ENCODE data around the gene RIPOR2. TPM values are rescaled to one million over a fixed set of nuclear protein-coding genes. Genes with fewer than 3 reads are reported as not detected.

RIPOR2 gene
- total RNA-seq, 4 donors from 2014 or later: 5.2 to 34.0 (median 21.2) TPM

GRCh38 chr6:24888715-24889370, 46.9 kb downstream of the RIPOR2 start:
- TF ChIP-seq CTCF (IDR thresholded peaks at IDR 0.05 in 4 of 5, conservative IDR thresholded peaks at IDR 0.05 in 1 of 5) (no peak), POLR2A (IDR thresholded peaks at IDR 0.05) (no peak)
- no peaks in the 10 kb centered on the region for H3K27me3 ChIP-seq
- no peak for DNase-seq
- in situ Hi-C loops (cut with MboI; ENCODE audit: low sequenced_read_pairs in 4 of 4) (no loop called here), intact Hi-C loops (cut with DNase I; ENCODE audit: low total_unique reads) (no loop called here)
- no peaks in the 10 kb centered on the region for H3K36me3 ChIP-seq
- H3K27ac ChIP-seq: no peak overlapping the region
- ATAC-seq: no peak
- H3K4me1 ChIP-seq: peaks cover 34 to 35% of the 10 kb centered on the region in 2 donors
- no peak overlapping the region for H3K4me3 ChIP-seq
- H3K9me3 ChIP-seq: no peaks in the 10 kb centered on the region

GRCh38 chr6:24887545-24888140, 48.1 kb downstream of the RIPOR2 start:
- in situ Hi-C loops (cut with MboI; ENCODE audit: low sequenced_read_pairs in 4 of 4) (no loop called here), intact Hi-C loops (cut with DNase I; ENCODE audit: low total_unique reads) (no loop called here)
- Histone ChIP-seq H3K27me3 (no peaks in the 10 kb centered on the region), H3K27ac (peak overlapping the region in 3 of 4 donors; percentile 20 to 42 (median 30)), H3K36me3 (no peaks in the 10 kb centered on the region), H3K4me3 (no peak overlapping the region), H3K4me1 (peaks cover 30 to 35% of the 10 kb centered on the region in 2 donors), H3K9me3 (no peaks in the 10 kb centered on the region)
- ATAC-seq (peak in 1 of 2 donors; percentile 65), DNase-seq (no peak)
- TF ChIP-seq POLR2A (IDR thresholded peaks at IDR 0.05): no peak

GRCh38 chr6:24883618-24884017, 52.1 kb downstream of the RIPOR2 start:
- Histone ChIP-seq H3K27me3 (no peaks in the 10 kb centered on the region), H3K4me1 (peaks cover 15 to 31% of the 10 kb centered on the region in 2 donors), H3K9me3 (no peaks in the 10 kb centered on the region), H3K27ac (peak overlapping the region in 1 of 4 donors; percentile 19), H3K36me3 (no peaks in the 10 kb centered on the region), H3K4me3 (no peak overlapping the region)
- ATAC-seq (no peak), DNase-seq (no peak)
- in situ Hi-C loops (cut with MboI; ENCODE audit: low sequenced_read_pairs in 4 of 4): no loop called here
- intact Hi-C loops (cut with DNase I; ENCODE audit: low total_unique reads): no loop called here
- TF ChIP-seq POLR2A (IDR thresholded peaks at IDR 0.05) (no peak), CTCF (IDR thresholded peaks at IDR 0.05 in 4 of 5, conservative IDR thresholded peaks at IDR 0.05 in 1 of 5) (no peak)

GRCh38 chr6:24882835-24883555, 52.8 kb downstream of the RIPOR2 start:
- intact Hi-C loops (cut with DNase I; ENCODE audit: low total_unique reads) (no loop called here), in situ Hi-C loops (cut with MboI; ENCODE audit: low sequenced_read_pairs in 4 of 4) (no loop called here)
- Histone ChIP-seq H3K4me3 (no peak overlapping the region), H3K36me3 (no peaks in the 10 kb centered on the region), H3K4me1 (peaks cover 10 to 25% of the 10 kb centered on the region in 2 donors), H3K9me3 (no peaks in the 10 kb centered on the region), H3K27me3 (no peaks in the 10 kb centered on the region), H3K27ac (peak overlapping the region in 1 of 4 donors; percentile 19)
- TF ChIP-seq CTCF (IDR thresholded peaks at IDR 0.05 in 4 of 5, conservative IDR thresholded peaks at IDR 0.05 in 1 of 5) (no peak), POLR2A (IDR thresholded peaks at IDR 0.05) (no peak)
- DNase-seq (no peak), ATAC-seq (no peak)

GRCh38 chr6:24882295-24882694, 53.5 kb downstream of the RIPOR2 start:
- no peaks in the 10 kb centered on the region for H3K36me3 ChIP-seq
- ATAC-seq (no peak), DNase-seq (no peak)
- H3K27ac ChIP-seq: peak overlapping the region in 1 of 4 donors; percentile 60
- no peak overlapping the region for H3K4me3 ChIP-seq
- in situ Hi-C loops (cut with MboI; ENCODE audit: low sequenced_read_pairs in 4 of 4): no loop called here
- peaks cover 4 to 18% of the 10 kb centered on the region in 2 donors for H3K4me1 ChIP-seq
- intact Hi-C loops (cut with DNase I; ENCODE audit: low total_unique reads): no loop called here
- H3K9me3 ChIP-seq: no peaks in the 10 kb centered on the region
- H3K27me3 ChIP-seq: no peaks in the 10 kb centered on the region
- TF ChIP-seq POLR2A (IDR thresholded peaks at IDR 0.05): no peak
- no peak for TF ChIP-seq CTCF (IDR thresholded peaks at IDR 0.05 in 4 of 5, conservative IDR thresholded peaks at IDR 0.05 in 1 of 5)
